GM19438 (cell line): ENCODE measurements around the gene PATL2.
"Not testable (repeated sequence)": the region's sequence is repeated elsewhere in the genome, so short reads cannot be mapped to it uniquely, and the experiment has no call there.

Experiments used
- ATAC-seq: cut with Tn5 transposase; IDR thresholded peaks from one replicate; pipeline ENCODE4 v1.9.1; 2021; ENCODE audit warnings: low read depth; ENCODE audit not compliant: unreplicated experiment

Gene PATL2

DNA sequence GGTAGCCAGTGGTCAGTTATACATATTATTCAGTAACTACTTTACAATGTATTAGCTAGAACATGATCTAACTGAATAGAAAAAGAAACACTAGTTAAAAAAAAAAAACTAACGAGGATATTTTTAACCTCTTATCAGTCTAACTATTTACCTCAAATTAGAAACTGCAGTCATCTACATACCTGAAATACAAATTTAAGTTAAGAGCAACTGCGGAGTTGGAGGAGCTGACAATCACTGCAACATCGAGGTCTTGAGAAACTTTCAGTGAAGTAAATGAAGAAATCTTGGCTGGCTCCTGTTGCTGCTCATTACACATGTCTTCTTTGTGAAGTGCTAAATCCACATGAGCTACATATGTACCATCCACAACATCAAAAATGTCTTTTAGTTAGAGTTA, 54.2 kb downstream of the PATL2 start:
- no peak for ATAC-seq

DNA sequence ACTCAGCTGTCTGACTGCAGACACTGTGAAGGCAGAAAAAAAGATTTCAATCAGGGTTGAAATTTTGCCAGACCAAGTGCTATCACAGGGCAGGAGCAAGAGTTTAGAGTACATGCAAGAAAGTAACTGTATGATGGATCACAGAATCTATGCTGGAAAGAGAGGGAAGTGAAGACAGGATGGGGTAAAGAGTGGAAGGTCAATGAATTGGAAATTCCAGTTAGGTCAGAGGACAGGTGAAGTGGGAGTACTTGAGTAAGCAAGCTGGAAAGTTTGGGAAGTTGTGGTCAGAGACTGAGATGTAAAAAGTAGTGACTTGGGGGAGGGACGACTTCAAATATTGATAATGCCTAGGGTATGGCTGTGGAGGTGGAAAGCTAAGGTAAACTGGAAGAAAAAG, 54.8 kb downstream of the PATL2 start:
- ATAC-seq, result no peak

DNA sequence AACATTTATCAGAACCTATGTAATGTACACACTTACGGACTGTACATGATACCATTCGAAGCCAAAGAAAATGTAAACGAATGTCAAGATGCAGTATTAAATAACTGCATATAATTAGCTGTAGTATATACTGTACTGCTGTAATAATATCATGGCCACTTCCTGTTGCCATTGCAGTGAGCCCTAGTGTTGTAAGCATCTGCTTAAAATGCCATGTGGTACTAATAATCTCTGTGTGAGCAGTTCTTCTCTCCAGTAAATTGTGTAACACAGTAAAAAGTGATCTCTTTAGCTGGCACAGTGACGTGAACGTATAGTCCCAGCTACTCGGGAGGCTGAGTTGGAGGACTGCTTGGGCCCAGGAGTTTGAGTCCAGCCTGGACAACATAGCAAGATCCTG, 56.3 kb downstream of the PATL2 start:
- no peak for ATAC-seq

DNA sequence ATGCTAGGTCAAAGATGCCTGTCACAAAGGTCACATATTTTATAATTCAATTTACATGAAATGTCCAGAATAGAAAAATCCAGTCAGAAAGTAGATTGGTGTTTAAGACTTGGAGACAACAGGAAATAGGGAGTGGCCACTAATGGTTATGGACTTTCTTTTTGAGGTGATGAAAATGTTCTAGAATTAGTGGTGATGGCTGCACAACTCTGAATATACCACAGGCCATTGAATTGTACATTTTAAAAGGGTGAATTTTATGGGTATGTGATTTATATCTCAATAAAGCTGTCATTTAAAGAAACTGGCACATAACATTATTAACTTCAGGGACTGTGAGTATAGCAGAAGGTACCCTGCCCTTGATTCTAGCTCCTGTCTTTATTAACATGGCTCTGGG, 63.5 kb downstream of the PATL2 start:
- ATAC-seq, result no peak

DNA sequence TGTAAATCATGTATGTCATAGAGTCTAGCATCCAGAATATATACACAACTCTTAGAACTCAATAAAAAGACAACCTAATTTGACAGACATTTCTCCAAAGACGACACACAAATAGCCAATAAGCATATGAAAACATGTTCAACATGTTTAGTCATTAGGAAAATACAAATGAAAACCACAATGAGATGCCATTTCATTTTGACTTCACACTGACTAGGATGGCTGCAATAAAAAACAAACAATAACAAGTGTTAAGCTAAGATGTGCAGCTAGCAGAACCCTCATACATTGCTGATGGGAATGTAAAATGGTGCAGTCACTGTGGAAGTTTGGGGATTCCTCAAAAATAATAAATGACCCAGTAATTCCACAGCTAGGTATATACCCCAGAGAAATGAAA, 64.1 kb downstream of the PATL2 start:
- ATAC-seq, result no peak

DNA sequence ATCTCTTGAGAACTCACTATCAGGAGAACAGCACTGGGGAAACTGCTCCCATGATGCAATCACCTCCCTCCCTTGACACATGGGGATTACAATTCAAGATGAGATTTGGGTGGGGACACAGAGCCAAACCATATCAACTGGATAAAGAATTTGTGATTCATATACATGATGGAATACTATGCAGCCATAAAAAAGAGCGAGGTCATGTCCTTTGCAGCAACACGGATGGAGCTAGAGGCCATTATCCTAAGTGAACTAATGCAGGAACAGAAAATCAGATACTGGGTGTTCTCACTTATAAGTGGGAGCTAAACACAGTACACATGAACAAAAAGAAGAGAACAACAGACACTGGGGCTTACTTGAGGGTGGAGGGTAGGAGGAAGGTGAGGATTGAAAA, 64.7 kb downstream of the PATL2 start:
- no peak for ATAC-seq

DNA sequence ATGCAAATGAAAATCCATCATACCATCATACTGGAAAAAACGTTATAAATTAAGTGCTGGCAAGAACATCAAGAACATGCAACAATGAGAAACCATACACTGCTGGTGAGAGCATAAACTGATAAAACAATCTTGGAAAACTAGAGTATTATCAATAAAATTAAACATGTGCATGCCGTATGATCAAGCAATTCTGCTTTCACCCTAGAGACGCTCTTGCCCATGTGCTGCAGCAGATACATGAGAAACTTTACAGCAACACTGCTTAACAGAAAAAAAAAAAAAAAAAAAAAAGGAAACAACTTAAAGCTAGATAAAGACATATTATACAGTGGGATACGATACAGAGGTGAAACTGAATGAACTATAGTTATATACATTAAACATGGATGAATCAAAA, 69.5 kb downstream of the PATL2 start:
- no peak for ATAC-seq

DNA sequence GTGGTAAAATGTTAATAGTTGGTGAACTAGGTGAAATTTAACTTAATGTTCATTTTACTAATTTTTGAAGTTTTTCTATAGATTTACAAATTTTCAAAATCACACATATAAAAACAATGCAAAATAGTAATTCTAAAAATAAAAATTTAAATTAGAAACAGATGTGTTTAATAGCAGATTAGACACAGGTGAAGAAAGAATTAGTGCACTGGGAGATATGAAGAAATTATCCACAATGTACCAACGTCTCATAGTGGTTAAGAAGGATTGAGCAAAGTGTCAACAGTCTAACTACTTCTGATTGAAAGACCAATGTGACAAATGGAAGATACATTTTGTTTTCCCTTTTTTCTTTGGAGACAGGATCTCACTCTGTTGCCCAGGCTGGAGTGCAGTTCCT, 74.1 kb downstream of the PATL2 start:
- ATAC-seq, result no peak

DNA sequence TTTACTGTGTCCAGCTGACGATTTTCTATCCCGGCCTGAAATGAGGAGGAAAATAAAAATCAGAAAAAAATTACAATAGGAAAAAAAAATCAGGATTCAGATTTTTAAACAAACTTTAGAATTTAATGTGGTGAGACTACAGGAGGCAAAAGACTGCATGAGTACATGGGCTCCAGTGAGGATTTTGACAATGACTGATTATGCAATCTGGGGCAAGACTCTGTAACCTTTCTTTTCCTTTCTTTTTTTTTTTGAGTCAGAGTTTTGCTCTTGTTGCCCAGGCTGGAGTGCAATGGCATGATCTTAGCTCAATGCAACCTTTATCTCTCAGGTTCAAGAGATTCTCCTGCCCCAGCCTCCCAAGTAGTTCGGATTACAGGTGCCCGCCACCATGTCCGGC, 77.5 kb downstream of the PATL2 start:
- no peak for ATAC-seq

DNA sequence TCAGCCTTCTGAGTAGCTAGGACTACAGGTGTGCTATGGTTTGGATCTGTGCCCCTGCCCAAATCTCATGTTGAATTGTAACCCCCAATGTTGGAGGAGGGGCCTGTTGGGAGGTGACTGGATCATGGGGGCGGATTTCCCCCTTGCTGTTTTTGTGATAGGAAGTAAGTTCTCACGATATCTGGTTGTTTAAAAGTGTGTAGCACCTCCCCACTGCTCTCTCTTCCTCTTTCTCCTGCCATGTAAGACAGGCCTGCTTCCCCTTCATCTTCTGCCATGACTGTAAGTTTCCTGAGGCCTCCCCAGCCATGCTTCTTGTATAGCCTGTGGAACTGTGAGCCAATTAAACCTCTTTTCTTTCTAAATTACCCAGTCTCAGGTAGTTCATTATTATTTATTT, 85.8 kb downstream of the PATL2 start:
- ATAC-seq, result not testable (repeated sequence)

DNA sequence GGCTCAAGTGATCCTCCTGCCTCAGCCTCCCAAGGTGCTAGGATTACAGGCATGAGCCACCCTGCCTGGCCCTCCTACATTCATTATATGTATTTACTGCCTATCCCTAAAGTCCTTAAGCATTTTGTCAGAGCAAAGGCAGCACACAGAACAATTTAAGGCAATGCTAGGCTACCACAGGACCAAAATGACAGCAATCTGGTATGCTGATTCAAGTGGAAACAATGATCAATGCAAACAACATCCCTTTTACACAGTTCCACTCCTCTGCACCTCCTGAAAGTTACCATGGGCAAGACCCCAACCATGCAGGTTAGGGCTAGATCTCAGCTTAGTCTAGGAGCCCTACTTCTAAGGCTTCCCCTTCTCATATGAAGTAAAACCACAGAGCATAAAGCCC, 87.9 kb downstream of the PATL2 start:
- no peak for ATAC-seq

DNA sequence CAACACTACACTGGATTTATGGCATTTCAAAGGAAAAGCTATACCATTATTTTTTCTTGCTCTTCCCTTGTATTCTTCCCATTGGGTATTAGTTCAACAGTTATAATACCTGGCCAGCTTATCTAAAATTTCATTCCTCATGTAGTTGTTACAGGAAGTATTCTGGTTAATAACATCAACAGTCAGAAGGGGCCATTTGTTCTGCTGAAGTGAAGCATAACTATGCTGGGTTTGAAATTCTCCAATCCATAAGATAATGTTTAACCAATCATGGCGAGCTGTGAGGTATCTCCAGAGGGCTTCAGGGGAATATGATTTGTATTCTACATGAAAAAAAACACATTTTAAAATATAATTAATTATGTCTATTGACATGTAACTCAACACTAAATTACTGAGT, 91.0 kb downstream of the PATL2 start:
- no peak for ATAC-seq

DNA sequence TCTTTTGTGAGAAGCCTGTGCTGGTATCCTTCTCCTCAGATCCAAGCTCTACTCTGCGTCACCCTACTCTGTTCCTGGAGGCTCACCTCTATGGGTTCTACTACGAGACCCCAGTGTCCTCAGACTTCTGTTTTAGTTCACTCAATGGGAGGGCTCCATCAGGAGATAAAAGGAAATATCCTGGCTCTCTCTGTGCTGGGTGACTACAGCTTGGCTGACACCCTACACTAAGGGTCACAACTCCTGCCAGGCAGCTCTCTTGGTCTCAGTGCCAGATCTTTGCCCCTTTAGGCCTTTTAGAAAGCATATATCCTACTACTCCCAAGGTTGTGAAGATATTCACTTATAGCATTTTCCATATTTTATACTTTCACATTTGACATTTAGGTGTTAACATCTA, 94.1 kb downstream of the PATL2 start:
- no peak for ATAC-seq
